ENCODE measurements around the gene MMS19.

The MMS19 gene, protein sequence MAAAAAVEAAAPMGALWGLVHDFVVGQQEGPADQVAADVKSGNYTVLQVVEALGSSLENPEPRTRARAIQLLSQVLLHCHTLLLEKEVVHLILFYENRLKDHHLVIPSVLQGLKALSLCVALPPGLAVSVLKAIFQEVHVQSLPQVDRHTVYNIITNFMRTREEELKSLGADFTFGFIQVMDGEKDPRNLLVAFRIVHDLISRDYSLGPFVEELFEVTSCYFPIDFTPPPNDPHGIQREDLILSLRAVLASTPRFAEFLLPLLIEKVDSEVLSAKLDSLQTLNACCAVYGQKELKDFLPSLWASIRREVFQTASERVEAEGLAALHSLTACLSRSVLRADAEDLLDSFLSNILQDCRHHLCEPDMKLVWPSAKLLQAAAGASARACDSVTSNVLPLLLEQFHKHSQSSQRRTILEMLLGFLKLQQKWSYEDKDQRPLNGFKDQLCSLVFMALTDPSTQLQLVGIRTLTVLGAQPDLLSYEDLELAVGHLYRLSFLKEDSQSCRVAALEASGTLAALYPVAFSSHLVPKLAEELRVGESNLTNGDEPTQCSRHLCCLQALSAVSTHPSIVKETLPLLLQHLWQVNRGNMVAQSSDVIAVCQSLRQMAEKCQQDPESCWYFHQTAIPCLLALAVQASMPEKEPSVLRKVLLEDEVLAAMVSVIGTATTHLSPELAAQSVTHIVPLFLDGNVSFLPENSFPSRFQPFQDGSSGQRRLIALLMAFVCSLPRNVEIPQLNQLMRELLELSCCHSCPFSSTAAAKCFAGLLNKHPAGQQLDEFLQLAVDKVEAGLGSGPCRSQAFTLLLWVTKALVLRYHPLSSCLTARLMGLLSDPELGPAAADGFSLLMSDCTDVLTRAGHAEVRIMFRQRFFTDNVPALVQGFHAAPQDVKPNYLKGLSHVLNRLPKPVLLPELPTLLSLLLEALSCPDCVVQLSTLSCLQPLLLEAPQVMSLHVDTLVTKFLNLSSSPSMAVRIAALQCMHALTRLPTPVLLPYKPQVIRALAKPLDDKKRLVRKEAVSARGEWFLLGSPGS

DNA sequence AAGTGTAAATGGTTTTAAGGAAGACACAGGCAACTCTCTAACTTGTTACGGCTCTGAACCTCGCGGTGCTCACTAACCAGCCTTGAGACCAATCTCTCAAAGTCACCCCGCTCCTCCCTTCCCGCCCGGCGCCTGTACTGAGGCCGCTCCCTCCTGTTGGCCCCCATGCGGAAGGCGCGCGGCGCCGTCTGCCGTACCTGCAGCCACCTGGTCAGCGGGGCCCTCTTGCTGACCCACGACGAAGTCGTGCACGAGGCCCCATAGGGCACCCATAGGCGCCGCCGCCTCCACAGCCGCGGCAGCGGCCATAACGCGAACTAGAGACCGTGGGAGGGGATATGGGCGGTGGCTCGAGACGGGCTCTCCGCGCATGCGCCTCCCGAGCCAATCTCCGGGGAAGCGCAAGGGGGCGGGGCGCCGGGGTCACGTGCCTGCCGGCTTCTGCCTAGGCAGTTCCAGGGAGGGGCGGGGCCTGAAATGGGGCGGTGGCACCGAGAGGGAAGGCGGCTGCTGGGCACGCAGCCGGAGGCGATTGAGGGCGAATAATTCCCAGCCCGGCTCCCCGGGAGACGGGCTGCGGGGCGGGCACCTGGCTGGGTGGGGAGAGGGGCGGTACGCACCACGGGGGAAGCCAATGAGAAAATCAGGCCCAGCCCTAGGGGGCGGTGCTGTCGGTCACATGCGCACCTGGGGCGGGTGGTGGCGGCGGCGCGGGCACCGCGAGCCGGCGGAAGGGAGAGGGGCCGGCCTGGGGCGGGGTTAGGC lies at the start of gene MMS19:
MMS19 (minus strand) TSS at position 347 of the 765 bp plus-strand sequence; CDS start at position 309, 38 bp downstream.
- peak; percentile 92 to 97 for DNase-seq

DNA sequence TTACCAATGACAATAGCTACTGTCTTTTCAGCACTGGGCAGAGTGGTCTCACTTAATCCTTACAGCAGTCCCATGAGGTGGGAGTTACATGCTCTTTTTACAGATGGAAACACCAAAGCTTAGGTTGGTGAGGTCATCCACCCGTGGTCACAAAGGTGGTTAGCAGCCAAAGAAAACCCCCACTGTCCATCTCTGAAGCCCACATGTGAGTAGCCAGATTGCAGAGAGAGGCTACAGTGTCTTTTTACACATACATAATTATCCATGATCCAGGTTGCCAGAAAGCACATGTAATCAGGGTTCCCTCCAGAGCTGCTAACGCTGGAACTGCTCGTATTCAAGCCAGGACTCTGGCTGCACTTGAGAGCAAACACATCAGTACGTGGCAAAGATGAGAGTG lies 49.7 kb upstream of the MMS19 start:
- no peak for DNase-seq

DNA sequence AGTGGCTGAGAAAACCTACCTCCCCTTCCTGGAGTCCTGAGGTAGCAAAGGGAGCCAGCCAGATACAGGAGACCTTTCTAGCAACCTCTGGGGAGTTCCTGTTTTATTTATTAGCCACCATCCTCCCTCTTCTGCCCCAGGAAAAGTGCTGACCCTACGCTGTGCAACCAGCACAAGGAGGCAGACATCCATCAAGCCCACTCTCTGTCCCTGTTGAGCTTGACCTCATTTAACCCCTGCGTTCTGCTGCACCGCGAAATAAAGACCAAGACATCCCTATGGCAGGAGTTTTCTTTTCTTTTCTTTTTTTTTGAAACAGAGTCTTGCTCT lies 49.0 kb upstream of the MMS19 start:
- no peak for DNase-seq

DNA sequence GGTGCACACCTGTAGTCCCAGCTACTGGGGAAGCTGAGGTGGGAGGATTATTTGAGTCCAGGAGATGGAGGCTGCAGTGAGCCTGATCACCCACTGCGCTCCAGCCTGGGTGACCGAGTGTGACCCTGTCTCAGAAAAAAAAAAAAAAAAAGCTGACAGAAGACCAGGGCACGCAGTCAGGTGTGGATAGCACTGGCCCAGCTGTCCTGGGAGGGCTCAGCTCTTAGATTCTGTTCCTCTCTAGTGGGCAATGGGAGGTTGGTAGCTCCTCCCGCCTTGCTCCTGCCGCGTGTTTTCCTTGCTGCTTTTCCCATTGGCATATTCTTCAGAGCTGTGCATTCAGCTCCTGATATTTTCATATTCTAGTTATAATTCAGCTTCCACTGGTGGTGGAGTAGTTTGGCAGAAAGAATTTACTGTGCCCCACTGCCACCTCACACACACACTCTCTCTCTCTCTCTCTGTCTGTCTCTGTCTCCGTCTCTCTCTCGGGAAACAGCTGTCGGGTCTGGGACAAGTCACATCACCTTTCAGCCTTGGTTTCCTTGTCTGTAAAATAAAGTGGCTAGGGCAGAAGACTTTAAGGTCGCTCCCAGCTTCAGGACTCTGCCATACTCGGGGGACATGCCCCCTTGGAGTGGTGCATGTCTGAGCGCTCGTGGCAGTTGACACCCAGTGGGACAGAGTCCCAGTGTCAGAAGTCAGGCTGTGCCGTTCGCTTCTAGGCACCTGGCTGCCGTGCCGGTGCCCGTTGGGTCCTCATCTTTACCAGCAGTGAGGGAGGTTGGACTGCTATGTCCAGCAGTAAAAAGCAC lies 48.4 kb upstream of the MMS19 start:
- DNase-seq, result no peak

DNA sequence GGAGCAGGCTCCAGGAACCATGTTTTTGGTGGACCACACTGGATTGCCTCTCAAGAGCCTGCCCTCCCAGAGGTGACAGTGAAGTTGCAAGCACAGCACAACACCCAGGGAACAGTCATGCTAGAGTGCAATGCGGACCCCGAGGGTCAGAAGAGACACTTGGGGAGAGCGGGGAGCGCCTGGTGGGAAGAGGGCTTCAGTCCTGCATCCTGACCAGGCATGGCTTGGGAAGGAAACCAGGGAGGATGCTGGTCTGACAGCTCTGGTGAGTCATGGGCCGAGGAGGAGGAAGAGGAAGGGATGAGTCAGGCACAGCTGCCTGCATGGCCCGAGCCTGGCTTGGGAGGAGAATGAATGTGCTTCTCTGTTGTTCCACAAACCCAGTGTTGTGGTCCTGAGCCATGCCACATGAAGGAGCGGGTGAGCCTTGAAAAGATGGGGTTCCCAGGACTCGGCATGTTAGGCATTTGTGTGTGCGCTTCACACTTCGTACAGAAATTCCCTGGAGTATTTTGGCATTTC lies 44.9 kb upstream of the MMS19 start:
- DNase-seq, result peak; percentile 59 to 93

DNA sequence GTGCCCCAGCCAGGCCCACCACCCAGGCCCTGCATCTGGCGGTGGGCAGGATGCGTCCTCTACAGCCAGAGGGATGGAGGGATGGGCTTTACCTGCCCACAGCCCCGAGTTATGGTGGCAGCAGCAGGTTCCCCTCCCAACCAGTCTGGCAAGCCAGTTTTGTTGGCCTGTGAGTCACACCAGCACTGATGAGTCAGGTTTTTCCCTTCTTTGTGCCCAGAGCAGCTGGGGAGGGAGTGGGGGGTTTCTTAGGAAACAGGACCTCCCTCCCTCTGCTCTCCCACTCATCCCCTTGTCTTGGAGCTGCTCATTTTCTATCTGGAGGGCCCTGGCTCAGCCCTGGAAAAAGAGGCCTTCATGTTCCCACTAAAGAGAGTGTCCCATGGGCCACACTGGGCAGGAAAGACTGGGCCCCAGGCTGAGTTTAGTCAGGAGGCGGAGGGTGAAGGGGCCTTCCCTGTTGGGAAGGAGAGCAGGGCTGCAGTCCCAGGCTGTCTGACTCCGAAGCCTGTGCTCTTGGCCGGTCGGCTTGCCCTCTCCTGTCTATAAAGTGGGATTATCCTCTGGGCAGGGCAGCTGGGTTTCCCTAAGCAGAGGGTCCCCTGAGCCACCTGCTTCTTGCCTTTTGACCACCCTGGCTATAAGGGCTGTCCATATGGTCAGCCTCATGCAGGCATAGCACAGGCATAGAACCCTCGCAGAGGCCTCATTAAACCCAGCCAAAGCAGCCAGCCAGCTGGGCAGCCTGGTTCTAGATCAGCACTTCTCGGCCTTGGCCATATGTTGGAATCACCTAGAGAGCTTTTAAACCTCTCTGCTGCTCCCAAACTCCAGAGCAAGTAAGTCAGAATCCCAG lies 44.2 kb upstream of the MMS19 start:
- DNase-seq, result peak; percentile 34 to 64

DNA sequence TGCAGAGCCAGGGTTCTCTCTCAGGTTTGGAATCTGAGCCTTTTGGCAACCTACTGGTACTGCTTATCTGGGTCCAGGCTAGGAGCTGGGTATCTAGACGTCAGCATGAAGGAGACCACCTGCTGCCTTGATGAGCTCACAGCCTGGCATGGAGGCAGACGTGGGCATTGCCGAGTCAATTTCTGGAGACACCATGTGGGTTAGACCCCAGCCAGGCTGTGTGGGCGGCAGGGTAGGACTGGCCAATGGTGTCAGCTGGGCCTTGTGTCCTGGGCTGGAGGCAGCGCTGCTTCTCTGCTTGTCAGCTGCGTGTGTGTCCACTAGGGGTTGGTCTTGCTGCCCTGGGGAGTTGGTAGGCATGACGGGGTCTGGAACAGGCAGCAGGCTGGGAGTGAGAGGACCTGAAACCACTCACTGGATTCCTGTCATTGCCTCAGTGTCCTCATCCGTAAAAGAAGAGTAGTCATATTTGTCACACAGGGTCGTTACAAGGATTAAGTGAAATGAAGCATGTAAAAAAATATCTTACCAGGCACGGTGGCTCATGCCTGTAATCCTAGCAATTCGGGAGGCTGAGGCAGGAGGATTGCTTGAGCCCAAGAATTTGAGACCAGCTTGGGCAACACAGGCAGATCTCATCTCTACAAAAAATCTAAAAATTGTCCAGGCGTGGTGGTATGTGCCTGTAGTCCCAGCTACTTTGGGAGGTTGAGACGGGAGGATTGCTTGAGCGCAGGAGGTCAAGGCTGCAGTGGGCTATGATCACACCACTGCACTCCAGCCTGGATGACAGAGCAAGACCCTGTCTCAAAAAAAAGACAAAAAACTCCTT lies 42.7 kb upstream of the MMS19 start:
- DNase-seq, result no peak

DNA sequence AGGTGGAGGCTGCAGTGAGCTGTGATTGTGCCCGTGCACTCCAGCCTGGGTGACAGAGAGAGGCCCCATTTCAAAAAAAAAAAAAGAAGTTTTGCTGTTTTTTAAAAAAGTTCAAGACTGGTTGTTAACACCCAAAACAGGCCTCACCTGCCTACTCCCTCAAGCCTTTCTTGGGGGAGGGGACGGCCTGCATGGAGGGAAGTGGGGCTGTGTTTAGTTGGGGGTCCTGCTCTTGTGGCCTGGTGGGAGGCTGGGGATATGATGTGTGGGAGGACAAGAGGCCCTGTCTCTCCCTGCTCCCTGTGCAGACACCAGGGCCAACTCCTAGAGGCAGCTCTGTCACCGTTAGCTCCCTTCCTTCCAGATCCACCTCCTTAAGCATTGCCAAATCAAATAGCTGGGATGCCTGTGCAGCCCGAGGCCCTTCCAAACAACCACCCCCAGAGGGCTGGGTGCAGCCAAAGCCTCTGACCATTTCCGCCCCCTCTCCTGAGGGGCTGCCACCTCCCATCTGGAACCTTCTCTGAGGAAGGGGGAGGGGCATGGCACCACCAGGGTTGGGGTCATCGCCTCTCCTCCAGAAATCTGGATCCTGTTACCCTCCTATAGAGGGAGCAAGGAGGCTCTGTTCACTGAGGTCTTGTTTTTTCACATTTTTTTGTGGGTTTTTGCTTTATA lies 41.4 kb upstream of the MMS19 start:
- DNase-seq, result no peak

DNA sequence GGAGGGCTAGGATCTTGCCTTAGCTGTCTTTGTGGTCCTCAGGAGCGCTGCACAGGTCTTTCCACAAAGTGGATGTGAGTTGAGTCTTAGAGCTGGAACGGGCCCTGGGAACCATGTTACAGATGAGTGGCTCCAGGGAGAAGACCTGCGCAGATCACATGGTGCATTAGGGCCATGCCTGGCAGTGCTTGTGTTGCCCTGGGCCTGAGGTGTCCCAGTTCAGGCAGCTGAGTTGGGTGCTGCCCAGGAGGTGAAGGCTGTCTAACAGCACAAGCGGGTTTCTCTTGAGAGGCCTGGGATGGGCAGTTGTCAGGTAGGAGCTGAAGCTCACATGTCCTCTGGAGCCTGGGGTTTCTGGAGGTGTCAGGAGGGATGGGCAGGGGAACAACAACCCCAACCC lies 40.6 kb upstream of the MMS19 start:
- DNase-seq, result no peak

DNA sequence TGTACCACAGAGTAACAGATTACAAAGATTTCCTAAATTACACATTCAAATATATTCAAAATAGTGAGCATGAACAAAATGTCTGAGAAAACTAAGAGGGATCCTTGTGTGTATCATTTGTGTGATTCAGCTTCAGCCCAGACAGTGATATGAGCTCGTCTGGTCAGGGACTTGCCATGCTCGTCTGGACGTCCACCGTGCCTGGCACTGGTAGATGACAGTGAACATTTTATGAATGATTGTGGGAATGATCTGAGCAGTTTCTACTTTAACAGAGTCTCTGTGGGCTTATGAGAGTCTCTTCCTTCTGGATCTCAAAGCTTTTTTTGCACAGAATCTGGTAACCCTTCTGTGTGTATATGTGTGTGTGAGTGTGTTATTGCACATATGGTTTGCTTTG lies 40.2 kb upstream of the MMS19 start:
- no peak for DNase-seq

DNA sequence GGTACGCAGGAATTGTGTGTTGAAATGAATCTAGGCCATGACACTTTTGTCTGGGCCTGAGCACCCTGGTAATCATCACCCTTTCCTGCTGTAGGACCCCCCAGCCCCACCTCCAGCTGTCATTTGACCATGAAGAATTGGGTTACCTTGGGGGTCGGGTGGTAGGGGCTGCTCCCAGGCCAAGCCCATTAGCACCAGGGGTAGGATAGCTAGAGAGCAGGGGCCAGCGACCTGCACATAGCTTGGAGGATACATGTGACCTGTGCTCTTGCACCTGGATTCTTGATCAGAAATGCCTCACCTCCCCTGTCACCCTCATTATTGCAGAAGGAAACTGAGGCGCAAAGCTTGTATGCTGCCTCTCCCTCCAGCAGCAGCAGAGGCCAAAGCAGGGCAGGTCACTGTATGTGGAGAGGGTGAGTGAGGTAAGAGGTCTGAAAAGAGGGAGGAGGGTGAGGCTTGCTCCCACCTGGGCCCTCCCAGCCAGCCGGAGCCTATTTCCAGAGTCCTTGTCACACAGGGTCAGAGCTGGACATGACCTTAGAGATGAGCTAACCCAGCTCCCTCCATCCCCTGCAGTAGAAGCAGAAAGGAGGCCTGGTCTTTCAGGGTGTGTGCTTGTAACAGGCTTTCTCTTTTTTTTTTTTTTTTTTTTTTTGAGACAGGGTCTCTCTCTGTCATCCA lies 39.1 kb upstream of the MMS19 start:
- DNase-seq, result no peak

DNA sequence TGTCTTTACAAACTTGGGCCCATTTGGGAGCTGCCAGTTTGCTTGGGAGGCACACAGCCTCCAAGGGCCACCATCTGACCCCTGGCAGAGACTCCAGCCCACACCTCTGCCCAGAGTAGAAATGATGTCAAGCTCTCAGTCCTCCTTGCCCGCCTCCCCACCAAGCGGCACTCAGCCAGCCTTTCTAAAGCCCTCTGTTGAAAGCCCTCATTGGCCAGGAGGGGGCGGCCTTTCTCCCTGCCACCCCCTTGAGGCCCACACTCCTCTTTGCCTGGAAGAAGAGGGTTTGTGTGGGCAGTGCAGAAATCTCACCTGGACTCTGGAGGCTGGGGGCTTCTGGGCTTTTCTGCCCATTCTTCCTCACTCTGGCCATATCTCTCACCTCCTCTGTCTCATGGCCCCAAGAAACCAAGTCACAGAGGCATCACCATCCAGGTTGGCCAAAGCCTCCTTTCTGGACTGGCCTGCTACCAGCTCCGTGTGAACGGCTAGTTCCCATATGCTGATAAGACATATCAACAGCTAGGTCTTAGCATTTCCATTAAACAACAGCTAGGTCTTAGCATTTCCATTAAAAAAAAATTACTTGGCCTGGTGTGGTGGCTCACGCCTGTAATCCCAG lies 36.6 kb upstream of the MMS19 start:
- peak in 1 of 2 donors; percentile 59 for DNase-seq

DNA sequence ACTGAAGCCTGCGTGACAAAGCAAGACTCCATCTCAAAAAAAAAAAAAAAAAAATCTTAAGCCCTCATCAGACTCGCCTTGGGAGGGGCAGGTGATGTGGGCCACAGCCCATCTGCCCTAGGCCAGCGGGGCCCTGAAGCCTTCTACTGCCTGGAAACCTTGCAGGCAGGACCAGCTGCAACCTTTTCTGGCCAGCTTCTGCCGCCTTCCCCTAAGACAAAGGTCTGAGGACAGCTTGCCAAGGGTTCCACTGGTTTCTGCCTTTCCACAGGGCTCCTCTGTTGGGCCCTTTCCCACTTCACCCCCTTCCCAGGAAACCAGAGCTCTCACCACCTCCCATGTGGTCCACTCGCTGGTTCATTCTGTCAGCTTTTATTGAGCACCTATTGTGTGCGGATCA lies 35.7 kb upstream of the MMS19 start:
- no peak for DNase-seq

DNA sequence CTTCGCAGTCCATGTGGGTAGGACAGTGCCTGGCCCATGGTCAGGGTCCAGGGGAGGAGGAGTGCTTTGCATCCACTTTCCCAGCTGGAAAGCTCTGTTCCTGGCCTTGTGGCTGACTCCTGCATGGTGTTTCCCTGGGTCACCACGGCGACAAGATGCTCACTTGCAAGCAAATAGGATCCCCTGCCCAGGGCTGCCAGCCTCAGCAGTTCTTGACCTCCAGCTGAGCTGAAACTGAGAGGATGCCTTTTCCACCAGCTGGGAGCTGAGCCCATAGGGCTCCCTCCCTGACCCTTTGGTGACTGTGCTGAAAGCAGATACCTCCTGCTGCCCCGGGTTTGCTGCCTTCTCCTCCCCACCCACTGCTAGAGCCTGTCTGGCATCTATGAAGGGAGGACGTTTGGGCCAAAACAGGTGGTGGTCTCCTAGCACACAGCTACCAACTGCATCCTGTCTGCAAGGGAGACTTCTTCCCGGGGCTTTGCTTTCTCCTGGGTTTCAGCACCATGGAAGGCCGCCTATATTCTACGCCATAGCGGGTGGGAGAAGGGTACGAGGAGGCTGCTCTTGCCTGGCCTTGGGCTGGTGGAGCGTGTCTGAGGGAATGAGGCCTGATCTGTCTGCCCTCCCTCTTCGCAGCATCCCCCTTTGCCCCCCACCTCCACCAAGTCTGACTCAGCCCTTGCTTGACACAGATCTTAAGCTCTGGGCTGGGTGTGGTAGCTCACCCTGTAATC lies 34.9 kb upstream of the MMS19 start:
- no peak for DNase-seq

DNA sequence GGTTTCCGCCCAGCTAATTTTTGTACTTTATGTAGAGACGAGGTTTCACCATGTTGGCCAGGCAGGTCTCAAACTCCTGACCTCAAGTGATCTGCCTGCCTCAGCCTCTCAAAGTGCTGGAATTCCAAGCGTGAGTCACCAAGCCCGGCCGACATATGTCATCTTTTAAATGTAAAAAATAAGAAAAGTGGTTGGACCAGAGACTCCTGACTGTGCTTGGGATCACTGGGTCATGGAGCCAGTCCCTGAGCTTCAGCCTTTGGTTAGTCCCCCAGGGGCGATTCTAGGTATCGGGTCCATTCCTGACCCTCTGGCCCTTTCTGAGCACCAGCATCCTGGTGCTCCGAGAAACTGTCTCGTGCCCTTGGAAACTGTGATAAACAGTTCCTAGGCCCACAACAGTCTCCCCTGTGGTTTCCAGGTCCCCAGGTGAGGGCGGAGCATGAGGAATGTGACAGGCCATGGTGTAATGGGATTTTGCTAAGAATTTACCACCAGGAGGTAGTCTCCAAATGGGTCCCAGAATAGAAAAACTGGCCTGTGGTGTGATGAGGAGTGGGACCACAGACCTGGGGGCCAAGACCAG lies 33.3 kb upstream of the MMS19 start:
- no peak for DNase-seq

DNA sequence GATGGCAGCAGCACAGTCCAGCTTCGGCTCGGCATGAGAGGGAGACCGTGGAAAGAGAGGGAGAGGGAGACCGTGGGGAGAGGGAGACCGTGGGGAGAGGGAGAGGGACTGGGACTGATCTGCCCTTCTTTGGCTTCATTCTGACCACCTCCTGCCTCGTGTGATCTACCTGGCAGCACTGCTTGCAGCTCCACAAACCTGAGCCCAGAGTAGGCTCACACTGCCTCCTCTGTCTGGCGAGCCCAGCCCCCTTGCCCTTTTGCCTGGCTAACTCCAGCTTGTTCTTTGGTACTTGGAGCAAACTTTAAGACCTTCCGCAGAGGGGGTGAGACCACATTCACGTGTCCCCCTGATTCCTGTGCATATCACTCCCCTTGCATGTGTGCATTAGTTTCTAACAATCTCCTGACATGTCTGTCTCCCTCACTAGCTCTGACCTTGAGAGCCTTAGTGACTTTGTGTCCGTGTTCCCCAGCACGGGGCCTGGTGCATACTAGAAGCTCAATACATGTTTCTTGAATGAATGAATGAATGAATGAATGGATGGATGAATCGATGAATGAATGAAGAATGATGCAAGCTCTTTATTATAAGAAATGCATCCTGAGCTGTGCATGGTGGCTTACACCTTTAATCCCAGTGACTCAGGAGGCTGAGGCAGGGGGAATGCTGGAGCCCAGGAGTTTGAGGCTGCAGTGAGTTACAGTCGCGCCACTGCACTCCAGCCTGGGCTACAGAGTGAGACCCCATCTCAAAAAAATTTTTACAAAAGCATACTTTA lies 31.7 kb upstream of the MMS19 start:
- DNase-seq, result no peak
